SHP77 treated with DMSO at 0.1 percent for 48 hours (cell line): ENCODE results near the gene SLIT1.
A peak's percentile ranks its signal among the peaks of the same experiment; 100 is the strongest.
"Not testable (repeated sequence)": the region's sequence is repeated elsewhere in the genome, so short reads cannot be mapped to it uniquely, and the experiment has no call there.

Experiments used
- DNase-seq: peaks from one replicate; lab custom pipeline; 2025; lab: John Stamatoyannopoulos, UW

The SLIT1 gene

DNA sequence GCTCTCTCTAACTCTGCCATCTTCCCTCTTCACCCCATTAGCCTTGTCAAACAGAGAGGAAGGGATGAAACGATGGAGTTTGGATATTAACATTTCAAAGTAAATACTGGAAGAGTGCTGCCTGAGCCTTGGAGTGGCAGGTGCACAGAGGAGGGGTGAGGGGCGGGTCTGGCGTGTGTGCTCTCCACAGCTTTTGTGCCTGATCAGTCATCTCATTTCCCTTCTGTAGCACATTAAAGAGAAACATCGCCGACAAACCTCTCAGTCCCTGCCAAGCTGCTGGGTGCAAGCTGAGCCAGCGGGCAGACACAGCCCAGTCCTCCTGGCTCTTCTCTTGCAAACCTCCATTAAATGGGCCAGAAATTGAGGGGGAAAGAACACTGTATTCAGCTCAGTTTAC is 76.2 kb downstream of the SLIT1 start:
- DNase-seq = peak; percentile 67

DNA sequence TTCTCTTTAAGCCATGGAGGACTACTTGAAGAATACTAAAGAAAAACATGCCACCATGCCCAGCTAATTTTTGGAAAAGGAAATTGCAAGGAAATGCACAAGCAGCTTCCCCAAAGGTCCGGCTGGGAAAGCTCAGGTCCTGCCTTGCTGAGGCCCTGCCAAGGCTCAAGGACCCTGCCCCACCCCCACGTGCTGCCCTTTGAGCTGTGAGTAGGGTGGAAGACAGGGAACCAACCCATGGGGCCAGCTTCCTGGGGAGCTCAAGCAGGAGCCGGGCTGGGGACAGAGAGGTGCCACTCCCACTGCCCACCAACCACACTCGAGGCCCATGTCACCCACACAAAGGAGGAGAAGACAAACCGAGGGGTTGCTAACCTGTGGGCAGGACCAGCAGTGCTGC is 78.2 kb downstream of the SLIT1 start:
- no peak for DNase-seq

DNA sequence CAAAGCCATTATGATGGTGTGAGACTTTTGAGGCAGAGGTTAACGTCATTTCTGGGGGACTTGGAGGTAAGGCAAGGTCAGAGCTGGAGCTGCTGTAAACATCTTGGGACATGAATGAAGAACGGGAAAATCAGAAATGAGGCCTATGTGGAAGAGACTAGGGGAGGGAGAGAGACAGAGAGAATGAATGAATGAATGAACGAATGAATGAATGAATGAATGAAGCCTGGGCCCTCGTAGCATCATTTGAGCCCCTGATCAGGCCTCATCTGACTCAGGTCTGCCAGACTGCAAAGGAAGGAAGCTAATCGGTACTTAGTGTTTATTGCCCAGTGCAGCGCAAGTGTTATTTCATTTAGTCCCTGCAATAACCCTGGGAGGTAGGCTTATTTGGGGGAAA is 79.6 kb downstream of the SLIT1 start:
- DNase-seq = no peak

DNA sequence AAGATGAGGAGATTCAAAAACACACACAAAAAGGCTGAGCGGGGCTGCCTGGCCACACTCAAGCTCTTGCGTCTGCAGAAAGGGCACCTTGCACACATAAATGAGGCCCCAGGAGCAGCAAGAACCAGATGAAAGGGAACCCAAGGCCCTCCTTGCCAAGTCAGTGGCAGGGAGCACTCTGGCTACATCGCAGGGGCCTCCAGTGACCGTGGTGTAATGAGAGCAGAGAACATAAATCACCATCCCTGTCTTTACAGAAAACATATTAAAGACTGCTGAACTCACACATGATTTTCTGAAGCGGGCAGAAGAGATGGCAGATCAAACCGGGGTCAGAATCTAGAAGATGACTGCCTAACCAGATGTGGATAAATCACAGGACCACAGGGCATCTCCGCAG is 80.5 kb downstream of the SLIT1 start:
- DNase-seq = no peak

DNA sequence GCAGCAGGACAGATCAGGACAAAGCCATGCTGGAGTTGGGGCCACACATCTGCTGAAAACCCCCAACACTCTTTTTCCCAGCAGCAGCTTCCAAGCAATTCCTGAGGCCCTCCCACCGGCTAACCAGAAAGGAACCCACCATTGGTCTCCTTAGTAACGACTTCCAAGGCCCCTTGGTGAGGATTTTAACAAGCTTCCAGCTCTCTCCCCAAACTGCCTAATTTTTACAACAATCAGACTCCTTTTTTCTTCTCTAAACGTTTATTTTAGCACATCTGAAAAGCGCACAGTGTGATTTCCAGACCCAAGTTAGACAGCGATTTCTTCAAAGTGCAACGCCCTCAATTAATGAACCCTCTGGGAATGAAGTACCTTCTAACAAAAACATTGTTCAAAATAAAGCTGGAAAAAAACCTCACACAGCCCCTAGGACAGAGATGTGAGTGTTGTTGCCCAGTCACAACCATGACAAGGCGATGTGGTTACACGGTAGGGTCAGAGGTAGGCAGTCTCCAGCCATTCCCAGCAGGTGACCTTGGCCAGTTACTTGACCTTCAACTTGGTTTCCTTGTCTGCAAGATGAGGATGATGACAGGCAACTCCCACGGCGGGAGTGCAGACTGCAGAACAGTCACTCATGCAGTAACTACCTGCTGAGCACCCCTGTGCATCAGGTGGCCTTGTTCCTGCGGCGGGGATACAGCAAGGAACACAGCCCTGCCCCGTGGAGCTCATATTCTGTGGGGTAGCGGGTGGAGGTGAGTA is 82.3 kb downstream of the SLIT1 start:
- DNase-seq = no peak

DNA sequence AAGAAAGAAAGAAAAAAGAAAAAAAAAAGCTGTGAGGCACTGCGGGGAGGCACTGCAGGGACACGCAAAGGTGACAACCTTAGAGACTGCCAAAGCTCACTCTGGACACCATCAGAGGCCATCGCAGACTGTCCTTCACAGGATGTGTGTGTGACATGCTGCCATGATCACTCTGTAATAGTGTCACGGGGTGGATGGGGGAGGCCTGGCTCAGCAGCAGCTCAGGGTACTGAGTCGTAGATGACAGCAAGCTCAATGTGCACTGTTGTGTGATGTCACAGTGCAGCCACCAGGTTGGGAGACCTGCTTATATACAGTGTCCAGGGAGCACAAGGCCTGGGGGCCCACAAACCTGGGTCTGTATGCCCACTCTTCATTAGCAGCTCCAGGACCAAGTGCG is 83.3 kb downstream of the SLIT1 start:
- no peak for DNase-seq

DNA sequence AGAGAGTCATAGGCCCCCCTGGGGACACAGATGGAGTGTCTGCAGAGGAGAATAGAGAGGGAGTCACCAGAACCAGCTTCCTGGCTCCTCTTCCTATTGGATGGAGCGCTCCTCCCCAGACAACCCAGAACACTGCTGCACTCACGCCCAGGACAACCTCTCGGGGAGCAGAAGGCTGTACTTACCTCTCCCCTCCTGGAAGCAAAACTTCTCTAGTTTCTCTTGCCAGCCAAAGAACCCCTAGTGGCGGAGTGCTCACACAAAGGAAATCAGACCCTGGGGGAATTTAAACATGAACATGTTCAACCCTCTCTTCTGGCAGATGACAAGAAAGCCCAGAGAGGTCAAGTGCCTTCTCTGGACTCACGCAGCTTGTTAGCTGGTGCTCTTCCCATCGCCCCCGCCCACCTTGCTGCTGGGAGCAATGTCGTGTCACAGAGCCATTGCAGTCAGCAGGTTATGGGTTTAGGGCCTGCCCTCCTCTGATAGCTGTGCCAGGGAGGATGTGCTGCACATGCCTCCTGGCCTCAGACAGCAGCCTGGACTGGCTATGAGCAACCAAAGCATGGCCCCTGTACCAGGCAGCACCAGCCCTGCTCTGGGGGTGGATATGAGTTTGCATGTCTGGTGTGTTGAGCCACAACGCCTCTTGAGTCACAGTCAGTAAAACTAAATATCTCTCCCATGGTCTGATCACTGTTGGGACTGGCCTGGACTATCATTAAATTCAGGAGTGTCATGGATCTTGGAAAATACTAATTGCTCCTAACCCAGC is 84.4 kb downstream of the SLIT1 start:
- no peak for DNase-seq

DNA sequence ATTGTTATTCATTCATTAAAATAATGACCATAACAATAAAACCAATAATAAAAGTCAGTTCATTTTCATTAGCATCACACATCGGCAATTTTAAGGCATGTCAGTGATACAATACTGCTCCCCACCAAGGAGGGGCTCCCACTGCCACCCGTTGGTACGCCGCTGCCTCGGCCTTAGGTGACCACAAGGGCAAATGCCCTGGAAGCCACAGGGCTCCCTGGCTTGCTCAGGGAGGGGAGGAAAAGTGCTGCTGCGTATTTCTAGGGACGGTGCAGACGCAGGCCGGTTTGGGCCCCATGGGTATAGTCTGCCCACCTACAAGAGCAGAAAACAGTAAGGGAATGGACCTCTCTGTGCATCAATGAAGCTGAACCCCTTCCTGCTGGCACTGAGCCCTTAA is 85.1 kb downstream of the SLIT1 start:
- no peak for DNase-seq

DNA sequence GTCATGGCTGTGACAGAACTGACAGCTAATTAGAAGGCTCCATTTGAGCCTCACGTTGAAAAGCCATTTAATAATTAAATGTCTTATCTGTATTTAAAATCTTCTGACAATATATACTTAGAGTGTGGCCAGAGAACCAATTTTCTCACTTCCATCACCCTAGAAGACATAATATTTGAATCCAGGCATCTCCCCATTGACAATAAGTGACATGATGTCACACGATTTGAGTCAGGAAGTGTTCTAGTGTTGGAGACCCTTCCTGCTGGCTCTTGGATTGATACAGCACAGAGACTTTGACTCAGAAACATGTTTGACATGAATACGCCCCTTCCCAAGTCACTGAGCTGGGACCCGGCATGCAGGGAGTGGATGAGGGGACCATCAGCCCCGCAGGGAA is 85.9 kb downstream of the SLIT1 start:
- no peak for DNase-seq

DNA sequence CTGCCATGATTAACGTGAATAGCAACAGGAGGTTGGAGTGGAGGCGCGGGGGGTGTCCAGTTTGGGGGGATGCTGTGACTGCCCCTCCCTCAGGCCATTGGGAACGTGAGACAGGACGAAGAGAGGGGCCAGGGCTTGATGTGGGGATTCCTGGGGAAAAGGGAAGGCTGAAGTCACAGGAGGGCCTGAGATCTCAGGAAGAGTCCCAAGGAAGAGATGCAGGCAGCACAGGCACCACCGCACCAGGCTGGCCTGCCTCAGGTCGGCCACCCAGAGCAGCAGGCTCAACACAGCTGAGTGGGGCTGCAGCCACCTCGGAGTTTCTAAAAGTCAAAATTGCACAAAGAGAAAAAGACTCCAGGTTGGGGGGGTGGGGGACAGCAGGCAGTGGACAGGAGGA is 86.7 kb downstream of the SLIT1 start:
- no peak for DNase-seq

DNA sequence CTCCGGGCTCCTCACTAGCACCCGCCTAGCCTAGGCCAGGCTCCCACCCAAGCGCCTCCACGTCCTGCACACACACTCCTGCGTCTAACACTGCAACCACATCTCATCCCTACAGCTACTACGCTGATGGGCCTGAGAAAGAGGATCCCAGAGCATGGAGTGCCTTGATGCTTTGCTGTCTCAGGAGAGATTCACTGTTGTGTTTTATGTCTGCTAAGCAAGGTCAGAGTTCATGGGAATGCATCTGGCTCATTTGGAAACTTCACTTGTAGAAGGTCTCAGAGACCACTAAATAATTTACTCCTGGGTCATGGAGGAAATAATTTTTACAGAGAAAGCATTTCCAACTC is 88.7 kb downstream of the SLIT1 start:
- DNase-seq = no peak

DNA sequence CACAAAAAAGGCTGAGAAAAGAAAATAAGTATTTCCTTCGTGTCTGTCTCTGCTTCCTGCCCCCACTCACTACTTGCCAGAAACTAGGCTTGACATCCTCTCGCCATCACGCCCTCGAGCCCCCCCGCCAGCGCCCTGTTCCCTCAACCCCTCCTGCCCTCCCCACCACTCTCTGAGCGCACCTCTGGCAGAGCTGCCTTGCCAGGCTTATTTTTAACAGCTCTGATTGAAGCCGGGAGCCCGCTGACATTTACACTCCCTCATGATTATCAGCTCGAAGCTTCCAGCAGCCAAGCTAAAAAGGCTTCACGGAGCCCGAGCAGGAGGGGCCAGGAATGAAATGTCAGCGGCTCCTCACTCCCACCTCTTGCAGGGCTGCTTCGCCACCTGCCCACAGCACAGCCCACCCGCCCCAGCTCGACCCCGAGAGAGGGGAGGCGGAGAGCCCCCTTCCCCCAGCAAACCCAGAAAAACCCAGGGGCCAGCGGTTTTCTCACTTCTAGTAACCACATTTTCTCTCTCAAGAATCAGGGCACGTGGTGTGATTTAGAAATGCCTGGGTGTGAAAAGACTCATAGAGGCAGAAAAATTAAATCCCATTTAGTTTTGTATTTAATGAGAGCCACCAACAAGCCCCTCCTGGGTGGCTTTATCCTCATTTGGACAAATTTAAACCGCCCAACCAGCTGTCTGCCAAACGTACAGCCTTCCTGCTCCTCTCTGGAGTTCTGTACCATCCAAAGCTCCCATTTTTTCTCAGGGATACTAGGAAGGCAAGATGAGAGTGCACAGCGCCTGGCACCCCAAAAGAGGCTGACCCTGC is 89.3 kb downstream of the SLIT1 start:
- no peak for DNase-seq

DNA sequence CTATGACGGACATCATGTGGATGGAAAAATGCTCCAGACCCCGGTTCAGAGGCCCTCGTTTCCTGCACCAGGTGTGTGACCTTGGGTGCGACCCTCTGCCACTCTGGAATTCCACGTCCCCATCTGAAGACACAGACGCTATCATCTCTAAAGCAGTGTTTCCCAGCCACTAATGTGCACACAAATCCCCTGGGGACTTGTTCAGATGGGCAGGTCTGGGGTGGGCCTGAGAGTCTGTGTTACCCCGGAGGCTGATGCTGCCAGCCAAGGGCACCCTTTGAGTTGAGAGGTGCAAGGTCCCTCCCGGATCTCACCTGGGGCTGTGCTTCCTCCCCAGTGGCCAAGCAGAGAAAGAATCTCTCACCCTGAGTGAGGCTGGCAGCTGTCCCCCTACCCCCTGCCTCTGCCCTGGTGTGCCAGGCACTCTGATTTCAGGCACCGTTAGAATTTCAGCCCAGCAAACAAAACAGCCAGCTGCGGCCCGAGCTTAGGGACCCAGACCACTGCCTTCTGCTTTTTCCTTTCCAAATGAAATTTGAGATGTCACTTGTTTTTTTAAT is 90.0 kb downstream of the SLIT1 start:
- peak; percentile 30 for DNase-seq

DNA sequence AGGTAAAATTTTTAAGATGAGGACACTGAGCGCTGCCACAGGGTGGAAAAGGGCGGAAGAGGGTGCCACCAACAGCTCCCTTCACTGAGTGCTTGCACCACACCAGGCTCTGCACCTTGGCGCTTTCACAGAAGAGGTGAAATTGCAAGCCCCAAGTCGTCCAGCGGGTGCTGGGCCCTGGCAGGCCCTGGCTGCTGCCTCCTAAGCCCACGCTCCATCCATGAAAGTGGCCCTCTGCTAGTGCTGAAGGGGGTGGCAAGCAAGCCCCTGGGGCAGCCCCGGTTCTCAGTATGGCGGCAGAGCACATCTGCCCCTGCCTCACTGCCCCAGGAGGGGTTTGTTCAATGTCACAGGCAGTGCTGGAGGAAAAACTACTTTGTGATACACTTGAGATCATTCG is 95.1 kb downstream of the SLIT1 start:
- no peak for DNase-seq

DNA sequence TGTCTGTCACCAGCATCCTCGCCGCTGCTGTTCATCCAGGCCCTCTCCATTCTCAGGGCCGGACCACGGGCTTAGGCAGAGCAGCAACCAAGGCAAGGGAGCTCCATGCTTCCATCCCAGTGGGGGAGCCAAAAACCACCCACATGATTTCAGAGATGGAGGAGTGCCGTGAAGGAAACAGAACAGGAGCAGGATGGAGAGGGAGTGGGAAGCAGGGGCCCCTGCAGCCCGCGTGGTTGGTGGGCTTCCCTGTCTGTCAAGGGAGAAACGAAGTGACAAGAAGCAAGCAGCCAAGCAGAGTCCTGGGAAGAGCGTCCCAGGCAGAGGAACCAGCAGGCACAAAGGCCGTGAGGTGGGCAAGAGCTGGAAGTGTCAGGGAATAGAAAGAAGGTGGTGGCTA is 95.7 kb downstream of the SLIT1 start:
- no peak for DNase-seq

DNA sequence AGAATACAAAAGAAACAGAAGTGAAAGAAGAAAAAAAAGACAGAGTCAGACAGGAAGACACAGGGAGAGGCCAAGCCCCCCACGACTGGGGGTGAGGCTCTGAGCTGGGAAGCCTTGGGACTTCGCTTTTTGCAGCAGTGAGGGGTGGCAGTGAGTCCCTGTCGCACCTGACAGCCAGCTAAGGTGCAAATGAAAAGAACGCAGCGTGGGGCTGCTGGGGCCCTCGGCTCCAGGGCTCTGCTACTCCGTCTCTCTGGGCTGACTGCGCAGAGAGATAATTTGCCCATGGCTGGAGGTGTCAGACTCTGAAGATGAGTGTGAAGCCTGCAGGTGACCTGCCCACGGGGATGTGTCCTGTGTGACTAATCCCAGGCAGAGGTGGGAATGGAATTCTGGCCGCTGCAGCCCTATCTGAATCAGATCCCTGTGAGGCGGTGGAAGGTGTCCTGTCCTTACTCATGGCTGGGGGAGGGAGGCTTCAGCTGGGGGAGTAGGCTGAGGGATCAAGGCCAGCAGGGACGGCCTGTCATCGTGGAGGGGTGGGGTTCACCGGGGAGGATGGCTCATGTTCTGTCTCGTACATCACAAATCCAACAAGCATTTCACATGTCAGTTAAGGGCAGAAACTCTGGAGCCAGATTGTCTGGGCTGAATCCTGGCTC is 96.4 kb downstream of the SLIT1 start:
- no peak for DNase-seq

DNA sequence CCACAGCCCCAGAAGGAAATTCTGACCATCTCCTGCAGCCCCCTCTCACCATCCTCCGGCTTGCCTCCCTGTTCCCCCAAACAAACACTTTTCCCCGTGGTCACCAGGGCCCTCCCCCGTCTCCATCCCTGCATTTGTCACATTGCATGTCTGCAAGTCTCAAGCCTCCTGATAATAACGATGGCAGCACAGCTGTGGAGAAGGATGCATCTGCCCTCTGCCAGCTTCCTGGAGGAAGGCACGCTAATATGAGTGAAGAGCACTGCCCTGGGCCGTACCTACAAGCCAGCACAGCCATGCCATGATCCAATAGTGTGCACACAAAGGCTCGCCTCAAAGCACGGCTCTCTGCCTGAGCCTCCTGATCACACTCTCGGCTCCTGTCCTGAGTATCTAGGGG is 98.5 kb downstream of the SLIT1 start:
- no peak for DNase-seq

DNA sequence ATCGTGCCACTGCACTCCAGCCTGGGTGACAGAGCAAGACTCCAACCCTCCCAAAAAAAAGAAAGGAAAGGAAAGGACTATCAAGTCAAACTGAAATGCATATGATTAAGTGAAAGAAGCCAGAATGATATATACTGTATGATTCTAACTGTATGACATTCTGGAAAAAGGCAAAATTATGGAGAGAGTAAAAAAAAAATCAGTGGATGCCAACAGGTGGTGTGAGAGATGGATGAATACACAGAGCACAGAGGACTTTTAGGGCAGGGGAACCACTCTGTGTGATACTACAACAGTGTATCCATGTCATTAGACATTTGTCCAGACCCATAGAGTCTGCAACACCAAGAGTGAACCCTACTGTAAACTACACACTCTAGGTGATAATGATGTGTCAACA is 99.2 kb downstream of the SLIT1 start:
- no peak for DNase-seq

DNA sequence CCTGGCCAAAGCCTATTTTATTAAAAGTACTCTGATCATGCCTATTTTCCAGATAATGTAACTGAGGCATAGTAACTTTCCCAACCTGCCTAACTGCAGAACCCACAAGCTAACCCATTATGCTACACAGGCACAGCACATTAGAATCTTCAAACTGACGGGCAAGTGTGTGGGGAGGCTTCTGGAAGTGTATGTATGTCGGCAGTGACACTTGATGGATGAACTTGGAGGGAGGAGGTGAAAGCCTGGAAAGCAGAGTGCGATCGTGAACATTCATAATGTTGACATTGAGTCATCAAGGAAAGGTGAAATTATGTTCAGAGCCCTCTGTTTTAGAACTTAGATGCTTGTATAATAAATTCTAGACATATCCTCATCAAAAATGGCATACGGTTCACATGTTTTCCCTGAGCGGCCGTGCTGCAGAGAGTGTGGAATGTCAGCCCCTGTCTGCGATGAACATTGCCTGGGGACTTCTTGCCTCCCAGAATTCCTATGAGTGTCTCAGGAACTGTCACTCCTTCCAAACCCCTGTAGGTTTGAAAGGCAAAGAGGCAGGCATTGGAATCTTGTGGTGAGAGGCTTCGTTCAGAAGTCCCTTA is 102.4 kb downstream of the SLIT1 start:
- DNase-seq = no peak

DNA sequence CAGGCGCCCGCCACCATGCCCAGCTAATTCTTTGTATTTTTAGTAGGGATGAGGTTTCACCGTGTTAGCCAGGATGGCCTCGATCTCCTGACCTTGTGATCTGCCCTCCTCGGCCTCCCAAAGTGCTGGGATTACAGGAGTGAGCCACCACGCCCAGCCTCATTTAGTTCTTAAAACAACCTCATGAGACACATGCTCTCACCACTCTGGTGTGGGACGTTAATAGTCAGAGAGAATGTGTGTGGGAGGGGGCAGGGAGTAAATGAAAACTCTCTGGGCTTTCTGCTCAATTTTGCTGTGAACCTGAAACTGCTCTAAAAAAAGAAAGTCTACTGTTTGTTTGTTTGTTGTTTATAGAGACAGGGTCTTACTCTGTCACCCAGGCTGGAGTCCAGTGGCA is 103.2 kb downstream of the SLIT1 start:
- DNase-seq = not testable (repeated sequence)

DNA sequence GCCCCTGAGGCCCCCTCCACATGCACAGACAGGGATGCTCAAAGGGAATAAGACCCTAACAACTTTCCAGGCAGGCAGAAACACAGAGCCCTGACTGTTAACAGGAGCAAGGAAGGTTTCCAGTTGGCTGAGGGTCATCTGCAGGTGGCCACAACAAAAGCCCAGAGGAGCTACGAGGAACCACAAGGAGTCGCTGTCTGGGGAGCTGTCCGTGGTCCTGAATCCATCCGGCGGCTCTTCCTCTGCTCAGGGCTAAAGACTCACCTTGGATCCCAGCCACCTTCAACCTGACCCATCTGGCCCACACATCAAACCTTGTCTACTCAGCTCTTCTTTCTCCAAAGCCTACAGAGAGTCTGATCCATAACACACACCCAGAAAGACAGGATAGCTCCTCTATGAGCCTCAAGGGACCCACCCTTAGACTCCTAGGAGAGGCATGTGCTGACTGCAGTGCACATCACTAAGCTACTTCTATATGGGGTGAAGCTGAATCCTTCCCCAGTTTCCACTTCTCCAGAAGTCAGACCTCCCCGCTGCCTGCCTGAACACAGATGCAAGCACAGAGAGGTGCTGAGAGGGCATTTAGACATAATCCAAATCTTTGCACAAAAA is 104.0 kb downstream of the SLIT1 start:
- DNase-seq = no peak
